Measurements from ENCODE around the gene BTG4. TPM values are rescaled to one million over a fixed set of nuclear protein-coding genes. Genes with fewer than 3 reads are reported as not detected.

The BTG4 gene
- total RNA-seq, 1 experiment from 2014 or later, result not detected

DNA sequence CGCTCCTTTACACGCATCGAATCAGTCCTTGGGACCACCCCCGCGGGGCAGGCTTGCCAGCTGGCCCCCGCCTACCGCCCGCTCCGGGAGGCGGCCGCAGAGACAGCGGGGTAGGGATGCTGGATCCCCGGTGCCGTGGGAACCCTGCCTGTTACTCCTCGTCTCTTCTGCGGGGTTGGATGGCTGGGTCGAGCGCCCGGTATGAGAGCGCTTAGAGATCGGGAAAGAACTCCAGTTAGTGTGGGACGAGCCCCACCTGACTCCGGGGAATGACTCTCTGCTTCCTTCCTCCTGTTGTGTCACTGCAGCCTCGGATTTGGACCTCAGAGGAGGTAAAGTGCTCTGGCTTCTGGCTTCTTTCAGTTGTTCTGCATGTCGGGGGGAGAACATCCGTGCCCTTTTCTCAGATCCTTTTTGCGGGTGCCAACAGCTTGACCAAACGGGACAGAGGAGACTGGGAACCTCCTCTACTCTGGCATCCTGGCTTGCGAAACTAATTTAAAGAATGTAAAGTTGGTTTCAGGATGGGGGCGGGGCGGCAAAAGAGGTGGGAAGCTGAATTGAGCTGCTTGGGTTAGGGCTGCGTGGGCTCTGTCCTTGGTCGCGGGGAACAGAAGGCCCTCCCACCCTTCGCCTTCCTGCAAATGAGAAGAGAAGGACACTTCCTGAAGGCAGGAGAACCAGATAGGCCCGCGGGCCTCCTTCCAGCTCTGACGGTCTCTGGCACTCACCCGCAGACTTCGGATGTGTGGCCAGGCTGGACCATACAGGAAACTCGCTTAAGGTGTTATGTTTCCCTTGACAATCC is 29.3 kb upstream of the BTG4 start:
- no peaks in the 10 kb centered on the region for H3K9me2 ChIP-seq (ENCODE audit: insufficient read depth)
- H3K27ac ChIP-seq (ENCODE audit: low read depth, low read length), result no peak overlapping the region
- ChIA-PET POLR2A (no interaction called here), RAD21 (ENCODE audit: low non-redundant PET in 1 of 2, low total read pairs in 2 of 2, uncharacterized antibody in 2 of 2, unreplicated experiment in 2 of 2) (no interaction called here), CTCF (no interaction called here)
- no peaks in the 10 kb centered on the region for H3K4me1 ChIP-seq (ENCODE audit: control insufficient read depth in 1 of 2, insufficient read depth in 2 of 2, low read length in 2 of 2)
- H3K79me2 ChIP-seq (ENCODE audit: insufficient read depth, low read length), result no peaks in the 10 kb centered on the region
- no peak overlapping the region for H3K9ac ChIP-seq (ENCODE audit: low read length)
- no peaks in the 10 kb centered on the region for H3K36me3 ChIP-seq (ENCODE audit: control insufficient read depth in 1 of 2, insufficient read depth in 2 of 2, low read length in 2 of 2)
- ATAC-seq (no peak), DNase-seq (ENCODE audit: low read depth, low spot score) (no peak)
- H3K4me3 ChIP-seq (replicated peaks in 1 of 2; ENCODE audit: low read depth in 1 of 2, low read length in 2 of 2), result no peak overlapping the region
- intact Hi-C loops (cut with micrococcal nuclease), result no loop called here
- H3K4me2 ChIP-seq (ENCODE audit: low read length), result no peak overlapping the region
- BruUV-seq (replicated peaks), result no TSS peak
- H3K27me3 ChIP-seq (ENCODE audit: insufficient read depth, low read length), result no peaks in the 10 kb centered on the region
- TF ChIP-seq, protein P1, sequence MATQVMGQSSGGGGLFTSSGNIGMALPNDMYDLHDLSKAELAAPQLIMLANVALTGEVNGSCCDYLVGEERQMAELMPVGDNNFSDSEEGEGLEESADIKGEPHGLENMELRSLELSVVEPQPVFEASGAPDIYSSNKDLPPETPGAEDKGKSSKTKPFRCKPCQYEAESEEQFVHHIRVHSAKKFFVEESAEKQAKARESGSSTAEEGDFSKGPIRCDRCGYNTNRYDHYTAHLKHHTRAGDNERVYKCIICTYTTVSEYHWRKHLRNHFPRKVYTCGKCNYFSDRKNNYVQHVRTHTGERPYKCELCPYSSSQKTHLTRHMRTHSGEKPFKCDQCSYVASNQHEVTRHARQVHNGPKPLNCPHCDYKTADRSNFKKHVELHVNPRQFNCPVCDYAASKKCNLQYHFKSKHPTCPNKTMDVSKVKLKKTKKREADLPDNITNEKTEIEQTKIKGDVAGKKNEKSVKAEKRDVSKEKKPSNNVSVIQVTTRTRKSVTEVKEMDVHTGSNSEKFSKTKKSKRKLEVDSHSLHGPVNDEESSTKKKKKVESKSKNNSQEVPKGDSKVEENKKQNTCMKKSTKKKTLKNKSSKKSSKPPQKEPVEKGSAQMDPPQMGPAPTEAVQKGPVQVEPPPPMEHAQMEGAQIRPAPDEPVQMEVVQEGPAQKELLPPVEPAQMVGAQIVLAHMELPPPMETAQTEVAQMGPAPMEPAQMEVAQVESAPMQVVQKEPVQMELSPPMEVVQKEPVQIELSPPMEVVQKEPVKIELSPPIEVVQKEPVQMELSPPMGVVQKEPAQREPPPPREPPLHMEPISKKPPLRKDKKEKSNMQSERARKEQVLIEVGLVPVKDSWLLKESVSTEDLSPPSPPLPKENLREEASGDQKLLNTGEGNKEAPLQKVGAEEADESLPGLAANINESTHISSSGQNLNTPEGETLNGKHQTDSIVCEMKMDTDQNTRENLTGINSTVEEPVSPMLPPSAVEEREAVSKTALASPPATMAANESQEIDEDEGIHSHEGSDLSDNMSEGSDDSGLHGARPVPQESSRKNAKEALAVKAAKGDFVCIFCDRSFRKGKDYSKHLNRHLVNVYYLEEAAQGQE (IDR thresholded peaks at IDR 0.05; ENCODE audit: low read depth), result no peak
- H2AFZ ChIP-seq (ENCODE audit: low read depth, low read length, poor library complexity, severe bottlenecking), result no peak overlapping the region
- no peaks in the 10 kb centered on the region for H4K20me1 ChIP-seq (ENCODE audit: insufficient read depth)
- H3K9me3 ChIP-seq (ENCODE audit: control insufficient read depth in 1 of 2, insufficient read depth in 1 of 2, low read depth in 1 of 2, low read length in 2 of 2), result no peaks in the 10 kb centered on the region

DNA sequence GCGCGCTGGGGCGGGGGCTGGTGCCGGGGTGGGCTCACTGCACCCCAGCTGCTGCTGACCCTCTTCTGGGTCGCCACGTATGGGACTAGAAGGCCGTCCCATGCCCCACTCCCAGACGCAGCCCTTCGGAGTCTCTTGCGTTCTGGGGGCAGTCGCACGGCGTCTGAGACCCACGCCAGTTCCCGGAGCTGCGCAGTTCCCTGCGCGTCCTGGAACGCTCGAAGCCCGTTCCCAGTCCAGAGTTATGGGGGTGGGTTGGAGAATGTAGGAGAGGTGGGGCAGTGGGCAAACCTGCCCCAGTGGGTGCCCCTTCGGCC is 28.7 kb upstream of the BTG4 start:
- no peak for ATAC-seq
- no peak overlapping the region for H3K4me3 ChIP-seq (replicated peaks in 1 of 2; ENCODE audit: low read depth in 1 of 2, low read length in 2 of 2)
- no peak overlapping the region for H2AFZ ChIP-seq (ENCODE audit: low read depth, low read length, poor library complexity, severe bottlenecking)

More for the DNA sequence above, 28.7 kb upstream of the BTG4 start:
- intact Hi-C loops (cut with micrococcal nuclease), result no loop called here
- Histone ChIP-seq H3K27me3 (ENCODE audit: insufficient read depth, low read length) (no peaks in the 10 kb centered on the region), H3K4me2 (ENCODE audit: low read length) (no peak overlapping the region), H3K27ac (ENCODE audit: low read depth, low read length) (no peak overlapping the region), H3K9me2 (ENCODE audit: insufficient read depth) (no peaks in the 10 kb centered on the region), H3K9ac (ENCODE audit: low read length) (no peak overlapping the region), H3K79me2 (ENCODE audit: insufficient read depth, low read length) (no peaks in the 10 kb centered on the region), H3K9me3 (ENCODE audit: control insufficient read depth in 1 of 2, insufficient read depth in 1 of 2, low read depth in 1 of 2, low read length in 2 of 2) (no peaks in the 10 kb centered on the region), H3K36me3 (ENCODE audit: control insufficient read depth in 1 of 2, insufficient read depth in 2 of 2, low read length in 2 of 2) (no peaks in the 10 kb centered on the region), H4K20me1 (ENCODE audit: insufficient read depth) (no peaks in the 10 kb centered on the region), H3K4me1 (ENCODE audit: control insufficient read depth in 1 of 2, insufficient read depth in 2 of 2, low read length in 2 of 2) (no peaks in the 10 kb centered on the region)
- no peak for TF ChIP-seq CEBPB (IDR thresholded peaks at IDR 0.05; ENCODE audit: low read depth)
- TF ChIP-seq EGR1 (IDR thresholded peaks at IDR 0.05; ENCODE audit: low read depth), result no peak
- no peak for TF ChIP-seq EZH2phosphoT487 (IDR thresholded peaks at IDR 0.05; ENCODE audit: borderline replicate concordance)
- no peak for TF ChIP-seq POLR2A (IDR thresholded peaks at IDR 0.05; ENCODE audit: borderline replicate concordance, extremely low read depth, insufficient read depth, insufficient read length)
- no peak for TF ChIP-seq ELF1 (IDR thresholded peaks at IDR 0.05; ENCODE audit: borderline replicate concordance, low read depth)
- TF ChIP-seq JUND (IDR thresholded peaks at IDR 0.05), result no peak
- TF ChIP-seq RAD21 (IDR thresholded peaks at IDR 0.05; ENCODE audit: low read depth), result no peak
- TF ChIP-seq SP1 (IDR thresholded peaks at IDR 0.05; ENCODE audit: low read depth), result no peak
- TF ChIP-seq YY1 (IDR thresholded peaks at IDR 0.05; ENCODE audit: extremely low read depth, insufficient replicate concordance, low read depth, low read length), result no peak
- BruUV-seq (replicated peaks), result no TSS peak
- no peak for DNase-seq (ENCODE audit: low read depth, low spot score)
- CTCF ChIA-PET, result no interaction called here
- POLR2A ChIA-PET, result no interaction called here
- RAD21 ChIA-PET (ENCODE audit: low non-redundant PET in 1 of 2, low total read pairs in 2 of 2, uncharacterized antibody in 2 of 2, unreplicated experiment in 2 of 2), result no interaction called here

Measured in HCT116 (cell line).